ENCODE results near the gene SLC29A1. TPM values are rescaled to one million over a fixed set of nuclear protein-coding genes. Genes with fewer than 3 reads are reported as not detected.

Gene SLC29A1
- total RNA-seq, 3 donors from 2014 or later = 106 to 140 (median 110) TPM

- DNase-seq (ENCODE audit: low spot score in 2 of 2) = no peak
- TF ChIP-seq, protein P1, sequence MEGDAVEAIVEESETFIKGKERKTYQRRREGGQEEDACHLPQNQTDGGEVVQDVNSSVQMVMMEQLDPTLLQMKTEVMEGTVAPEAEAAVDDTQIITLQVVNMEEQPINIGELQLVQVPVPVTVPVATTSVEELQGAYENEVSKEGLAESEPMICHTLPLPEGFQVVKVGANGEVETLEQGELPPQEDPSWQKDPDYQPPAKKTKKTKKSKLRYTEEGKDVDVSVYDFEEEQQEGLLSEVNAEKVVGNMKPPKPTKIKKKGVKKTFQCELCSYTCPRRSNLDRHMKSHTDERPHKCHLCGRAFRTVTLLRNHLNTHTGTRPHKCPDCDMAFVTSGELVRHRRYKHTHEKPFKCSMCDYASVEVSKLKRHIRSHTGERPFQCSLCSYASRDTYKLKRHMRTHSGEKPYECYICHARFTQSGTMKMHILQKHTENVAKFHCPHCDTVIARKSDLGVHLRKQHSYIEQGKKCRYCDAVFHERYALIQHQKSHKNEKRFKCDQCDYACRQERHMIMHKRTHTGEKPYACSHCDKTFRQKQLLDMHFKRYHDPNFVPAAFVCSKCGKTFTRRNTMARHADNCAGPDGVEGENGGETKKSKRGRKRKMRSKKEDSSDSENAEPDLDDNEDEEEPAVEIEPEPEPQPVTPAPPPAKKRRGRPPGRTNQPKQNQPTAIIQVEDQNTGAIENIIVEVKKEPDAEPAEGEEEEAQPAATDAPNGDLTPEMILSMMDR (IDR thresholded peaks at IDR 0.05) = no peak
- TF ChIP-seq POLR2AphosphoS5 (IDR thresholded peaks at IDR 0.05) = no peak
- Histone ChIP-seq H3K27me3 (peaks cover 6 to 45% of the 10 kb centered on the region in 2 donors), H3K9me3 (no peaks in the 10 kb centered on the region), H3K27ac (no peak overlapping the region), H3K4me3 (no peak overlapping the region), H3K4me1 (no peaks in the 10 kb centered on the region), H3K36me3 (no peaks in the 10 kb centered on the region)
- intact Hi-C loops (cut with DNase I; ENCODE audit: low total_unique reads) = no loop called here
Measured at GRCh38 chr6:44272999-44273566, 49.7 kb downstream of the SLC29A1 start.

- no peaks in the 10 kb centered on the region for H3K4me1 ChIP-seq
- H3K4me3 ChIP-seq = no peak overlapping the region
- H3K36me3 ChIP-seq = no peaks in the 10 kb centered on the region
- no peak for DNase-seq (ENCODE audit: low spot score in 2 of 2)
- peaks cover 6 to 48% of the 10 kb centered on the region in 2 donors for H3K27me3 ChIP-seq
- intact Hi-C loops (cut with DNase I; ENCODE audit: low total_unique reads) = no loop called here
- TF ChIP-seq POLR2AphosphoS5 (IDR thresholded peaks at IDR 0.05) (no peak), POLR2A (IDR thresholded peaks at IDR 0.05) (no peak)
- TF ChIP-seq, protein P1 (IDR thresholded peaks at IDR 0.05) = no peak
- H3K27ac ChIP-seq = no peak overlapping the region
- H3K9me3 ChIP-seq = no peaks in the 10 kb centered on the region
Measured at GRCh38 chr6:44273617-44274016, 50.2 kb downstream of the SLC29A1 start.

DNA sequence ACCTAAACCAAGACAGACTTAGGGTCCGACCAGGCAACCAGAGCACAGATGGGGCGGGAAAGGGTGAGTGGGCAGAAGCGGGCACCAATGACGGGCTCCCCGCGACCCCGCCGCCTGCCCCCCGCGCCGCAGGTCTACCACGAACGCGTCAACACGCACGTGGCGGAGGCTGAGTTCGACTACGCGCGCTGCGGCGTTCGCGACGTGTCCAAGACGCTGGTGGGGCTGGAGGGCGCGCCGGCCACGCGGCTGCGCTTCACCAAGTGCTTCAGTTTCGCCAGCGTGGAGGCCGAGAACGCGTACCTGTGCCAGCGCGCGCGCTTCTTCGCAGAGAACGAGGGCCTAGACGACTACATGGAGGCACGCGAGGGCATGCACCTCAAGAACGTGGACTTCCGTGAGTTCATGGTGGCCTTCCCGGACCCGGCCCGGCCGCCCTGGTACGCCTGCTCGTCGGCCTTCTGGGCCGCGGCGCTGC is 51.9 kb downstream of the SLC29A1 start:
- TF ChIP-seq POLR2AphosphoS5 (IDR thresholded peaks at IDR 0.05) = no peak
- TF ChIP-seq, protein P1 (IDR thresholded peaks at IDR 0.05) = no peak
- no peaks in the 10 kb centered on the region for H3K4me1 ChIP-seq
- H3K27me3 ChIP-seq = peaks cover 2 to 48% of the 10 kb centered on the region in 2 donors
- H3K4me3 ChIP-seq = peak overlapping the region in 2 of 3 donors; percentile 39 to 56
- intact Hi-C loops (cut with DNase I; ENCODE audit: low total_unique reads) = no loop called here
- H3K36me3 ChIP-seq = no peaks in the 10 kb centered on the region
- H3K9me3 ChIP-seq = no peaks in the 10 kb centered on the region
- no peak for DNase-seq (ENCODE audit: low spot score in 2 of 2)
- no peak overlapping the region for H3K27ac ChIP-seq

DNA sequence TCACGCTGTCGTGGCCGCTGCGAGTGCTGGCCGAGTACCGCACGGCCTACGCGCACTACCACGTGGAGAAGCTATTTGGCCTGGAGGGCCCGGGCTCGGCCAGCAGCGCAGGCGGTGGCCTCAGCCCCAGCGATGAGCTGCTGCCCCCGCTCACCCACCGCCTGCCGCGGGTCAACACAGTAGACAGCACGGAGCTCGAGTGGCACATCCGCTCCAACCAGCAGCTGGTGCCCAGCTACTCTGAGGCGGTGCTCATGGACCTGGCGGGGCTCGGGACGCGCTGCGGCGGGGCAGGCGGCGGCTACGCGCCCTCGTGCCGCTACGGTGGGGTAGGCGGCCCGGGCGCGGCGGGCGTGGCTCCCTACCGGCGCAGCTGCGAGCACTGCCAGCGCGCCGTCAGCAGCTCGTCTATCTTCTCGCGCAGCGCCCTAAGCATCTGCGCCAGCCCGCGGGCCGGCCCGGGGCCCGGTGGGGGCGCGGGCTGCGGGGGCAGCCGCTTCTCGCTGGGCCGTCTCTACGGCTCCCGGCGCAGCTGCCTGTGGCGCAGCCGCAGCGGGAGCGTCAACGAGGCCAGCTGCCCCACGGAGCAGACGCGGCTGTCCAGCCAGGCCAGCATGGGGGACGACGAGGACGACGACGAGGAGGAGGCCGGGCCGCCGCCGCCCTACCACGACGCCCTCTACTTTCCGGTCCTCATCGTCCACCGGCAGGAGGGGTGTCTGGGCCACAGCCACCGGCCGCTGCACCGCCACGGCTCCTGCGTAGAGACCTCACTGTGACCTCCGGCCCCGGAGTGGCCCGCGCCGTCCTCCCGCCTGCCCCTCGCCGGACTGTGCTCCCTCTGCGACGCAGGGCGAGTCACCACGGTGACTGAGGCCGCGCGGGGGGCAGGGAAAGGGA is 52.6 kb downstream of the SLC29A1 start:
- TF ChIP-seq, protein P1 (IDR thresholded peaks at IDR 0.05) = no peak
- no peak for TF ChIP-seq POLR2A (IDR thresholded peaks at IDR 0.05)
- no peak for TF ChIP-seq POLR2AphosphoS5 (IDR thresholded peaks at IDR 0.05)
- Histone ChIP-seq H3K36me3 (no peaks in the 10 kb centered on the region), H3K27ac (no peak overlapping the region), H3K4me3 (peak overlapping the region; percentile 20 to 56 (median 39)), H3K9me3 (no peaks in the 10 kb centered on the region), H3K4me1 (no peaks in the 10 kb centered on the region), H3K27me3 (peaks cover 0 to 48% of the 10 kb centered on the region in 2 donors)
- no peak for DNase-seq (ENCODE audit: low spot score in 2 of 2)
- intact Hi-C loops (cut with DNase I; ENCODE audit: low total_unique reads) = no loop called here

All from breast epithelium (tissue), 4 donors.